NCI-H460 (cell line): ENCODE data around the gene SLC25A48. TPM values are rescaled to one million over a fixed set of nuclear protein-coding genes. Genes with fewer than 3 reads are reported as not detected.

ENCODE experiments used
- DNase-seq: peaks from one replicate; pipeline ENCODE4 v3.0.0-alpha.2; 2016; ENCODE audit warnings: low read depth; ENCODE audit errors: extremely low read depth
- polyA plus RNA-seq: library from polyadenylated mRNA; depleted of rRNA; stranded (reverse); fragments of >200 nt; gene quantifications from 2 replicates; pipeline ENCODE4 v1.2.3, GENCODE V29; 2014; cell fraction: nucleus; rRNA removed
- total RNA-seq: library from RNA; depleted of rRNA; stranded (reverse); fragments of >200 nt; shearing (Covaris generic); gene quantifications from 2 replicates; pipeline ENCODE4 v1.2.3, GENCODE V29; 2014; rRNA removed

SLC25A48 gene, protein sequence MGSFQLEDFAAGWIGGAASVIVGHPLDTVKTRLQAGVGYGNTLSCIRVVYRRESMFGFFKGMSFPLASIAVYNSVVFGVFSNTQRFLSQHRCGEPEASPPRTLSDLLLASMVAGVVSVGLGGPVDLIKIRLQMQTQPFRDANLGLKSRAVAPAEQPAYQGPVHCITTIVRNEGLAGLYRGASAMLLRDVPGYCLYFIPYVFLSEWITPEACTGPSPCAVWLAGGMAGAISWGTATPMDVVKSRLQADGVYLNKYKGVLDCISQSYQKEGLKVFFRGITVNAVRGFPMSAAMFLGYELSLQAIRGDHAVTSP
- total RNA-seq = not detected in 2 replicates
- polyA plus RNA-seq = not detected in 2 replicates

DNA sequence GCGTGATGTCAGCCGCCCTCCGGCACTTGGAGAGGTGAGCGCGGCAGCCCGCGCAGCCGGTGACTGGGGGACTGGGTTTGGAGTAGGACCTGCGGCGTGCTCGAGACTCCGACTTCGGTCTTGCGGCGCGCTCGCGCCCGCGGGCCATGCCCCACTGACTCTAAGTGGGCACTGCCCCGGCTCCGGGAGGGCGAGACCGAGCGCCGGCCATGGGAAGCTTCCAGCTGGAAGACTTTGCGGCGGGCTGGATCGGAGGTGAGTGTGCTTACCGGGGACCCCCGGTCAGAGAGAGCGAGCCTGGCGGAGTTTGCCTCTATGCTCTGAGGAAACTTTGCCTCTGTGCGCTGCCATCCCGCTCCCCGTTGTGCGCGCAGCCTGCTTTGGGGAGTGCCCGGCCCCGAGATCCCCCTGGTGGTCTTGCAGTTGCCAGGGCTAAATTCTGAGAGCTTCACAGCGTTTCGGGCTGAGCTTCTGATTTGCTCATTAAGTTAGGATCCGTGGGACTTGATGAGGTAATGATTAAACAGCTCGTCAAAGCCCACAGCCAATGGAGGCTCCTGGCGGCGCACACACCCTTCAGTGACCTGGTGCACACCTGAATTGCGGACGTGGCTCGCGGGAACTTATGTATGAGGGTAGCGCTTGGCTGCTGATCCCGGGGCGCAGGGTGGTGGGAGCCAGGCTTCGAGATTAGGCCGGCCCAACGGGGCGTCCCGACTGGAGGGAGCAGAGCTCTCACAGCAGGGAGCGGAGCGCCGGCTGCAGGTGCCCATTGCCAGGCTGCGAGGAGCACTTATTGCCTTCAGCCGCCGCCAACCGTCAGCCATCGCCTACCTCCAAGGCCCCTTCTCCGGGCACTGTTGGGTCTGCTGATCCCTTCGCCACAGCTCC lies at the start of gene SLC25A48:
Gene SLC25A48, plus strand, starts transcription at position 25 of the 891 bp plus-strand sequence. Its CDS starts 185 bp downstream, at position 210.
- no peak for DNase-seq

DNA sequence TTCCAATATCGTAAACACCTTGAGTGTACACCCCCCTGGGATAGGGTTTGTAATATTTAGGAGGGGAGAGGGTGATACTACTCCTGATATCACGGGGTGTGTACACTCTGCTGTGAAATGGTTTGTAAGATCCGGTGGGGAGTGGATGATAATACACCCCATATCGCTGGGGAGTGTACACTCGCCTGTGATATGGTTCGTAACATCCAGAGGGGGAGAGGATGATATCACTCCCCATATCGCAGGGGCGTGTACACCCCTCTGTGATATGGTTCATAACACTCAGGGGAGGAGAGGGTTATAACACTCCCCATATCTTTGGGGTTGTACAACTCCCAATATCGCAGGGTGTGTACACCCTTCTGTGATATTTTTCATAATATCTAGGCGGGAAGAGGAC lies 33.8 kb upstream of the SLC25A48 start:
- DNase-seq = no peak

DNA sequence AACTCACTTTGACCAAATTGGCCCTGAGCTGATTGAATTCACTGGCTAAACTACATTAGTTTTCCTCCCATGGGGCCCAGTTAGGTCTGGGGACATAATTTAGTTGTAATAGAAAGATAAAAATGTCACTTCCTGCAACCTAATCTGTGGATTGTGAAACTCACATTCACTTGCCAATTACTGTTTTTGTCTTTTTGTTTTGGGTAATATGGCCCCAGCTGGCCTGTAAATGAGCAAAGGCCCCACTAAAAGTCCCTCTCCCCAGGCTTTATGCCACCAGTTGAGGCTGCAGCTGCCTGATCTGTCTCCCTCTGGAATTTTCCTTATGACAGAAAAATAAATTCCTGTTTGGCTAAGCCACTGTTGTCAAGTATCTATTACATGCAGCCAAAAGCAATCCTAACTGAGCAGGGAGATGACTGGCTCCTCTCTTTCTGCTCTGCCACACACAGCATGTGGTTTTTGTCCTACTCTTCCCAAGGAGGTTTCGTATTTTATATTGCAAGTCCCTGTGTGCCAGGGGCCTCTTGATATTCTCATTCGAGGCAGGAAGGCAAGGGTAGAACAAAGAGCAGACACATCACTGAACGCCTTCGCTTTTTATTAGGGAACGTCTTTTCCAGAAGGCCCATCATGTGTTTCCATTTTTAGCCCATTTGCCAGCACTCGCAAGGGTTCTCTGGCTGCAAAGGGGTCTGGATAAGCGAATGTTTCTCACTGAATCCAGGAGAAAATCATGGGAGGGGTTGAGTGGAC lies 24.1 kb upstream of the SLC25A48 start:
- no peak for DNase-seq

DNA sequence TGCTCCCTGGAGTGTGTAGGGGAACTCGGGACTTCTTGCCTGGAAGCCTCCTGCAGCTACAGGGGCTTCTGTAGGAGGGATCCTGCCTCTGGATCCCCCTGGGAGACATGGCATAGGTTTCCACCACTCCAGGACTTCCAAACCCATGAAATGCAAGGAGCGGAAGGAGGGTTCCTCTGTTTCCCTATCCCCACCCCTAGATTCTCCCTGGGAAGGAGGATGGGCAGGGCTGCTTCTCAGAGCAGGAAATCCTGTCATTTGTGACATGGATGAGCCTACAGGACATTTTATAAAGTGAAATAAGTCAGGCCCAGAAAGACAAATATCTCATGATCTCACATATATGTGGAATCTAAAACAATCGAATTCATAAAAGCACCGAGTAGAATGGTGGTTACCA lies 23.5 kb upstream of the SLC25A48 start:
- no peak for DNase-seq

DNA sequence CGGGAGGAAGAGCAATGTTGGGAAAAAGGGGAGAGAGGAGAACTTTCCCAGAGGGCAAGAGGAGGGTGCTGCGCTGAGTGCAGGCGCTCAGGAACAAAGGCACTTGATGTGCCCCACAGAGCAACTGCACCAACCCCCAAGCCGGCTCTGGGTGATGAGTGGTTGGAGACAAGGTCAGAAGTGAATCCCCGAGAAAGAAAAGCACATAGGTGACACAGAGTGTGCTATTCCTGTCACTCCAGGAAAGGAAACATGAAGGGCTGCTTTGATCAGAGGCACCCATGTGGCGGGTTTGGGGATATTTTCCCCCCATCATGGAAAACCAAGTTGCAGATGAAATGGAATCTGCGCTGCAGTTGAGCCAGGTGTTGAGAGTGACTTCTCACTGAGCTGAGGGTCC lies 20.7 kb upstream of the SLC25A48 start:
- no peak for DNase-seq

DNA sequence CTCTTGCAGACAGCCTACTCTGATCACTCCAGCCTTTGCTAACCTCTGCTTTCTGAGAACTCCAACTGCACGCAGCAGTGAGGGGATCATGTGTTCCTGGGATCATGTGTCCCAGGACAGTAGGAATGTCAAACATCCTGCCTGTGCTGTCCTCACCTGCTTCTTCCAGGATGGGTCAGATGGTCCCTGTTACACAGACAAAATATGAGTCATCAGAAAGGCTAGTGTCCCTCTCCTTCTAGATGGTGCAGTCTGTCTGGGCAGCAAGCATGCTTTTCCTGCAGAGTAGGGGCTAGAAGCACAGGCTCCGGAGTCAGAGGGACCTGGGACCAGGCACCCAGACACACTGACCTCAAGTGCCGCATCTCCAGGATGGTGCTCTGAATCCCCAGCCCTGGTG lies 20.1 kb upstream of the SLC25A48 start:
- no peak for DNase-seq

DNA sequence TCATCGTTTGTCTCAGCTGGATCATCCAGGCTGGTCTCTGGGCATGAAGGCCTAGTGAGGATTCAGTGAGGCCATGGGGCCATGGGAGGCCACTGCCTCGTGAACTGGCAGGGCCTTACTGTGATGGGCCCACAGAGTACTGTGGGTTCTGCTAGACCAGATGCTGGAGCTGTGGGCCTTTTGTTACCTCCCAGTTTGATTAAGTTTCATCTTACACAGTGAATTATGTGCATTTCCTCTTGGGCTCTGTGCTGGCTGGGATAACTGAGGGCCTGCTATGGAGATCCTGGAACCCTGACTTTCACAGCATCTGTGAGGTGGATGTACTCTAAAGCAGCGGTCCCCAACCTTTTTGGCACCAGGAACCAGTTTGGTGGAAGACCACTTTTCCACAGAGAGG lies 19.7 kb upstream of the SLC25A48 start:
- no peak for DNase-seq

DNA sequence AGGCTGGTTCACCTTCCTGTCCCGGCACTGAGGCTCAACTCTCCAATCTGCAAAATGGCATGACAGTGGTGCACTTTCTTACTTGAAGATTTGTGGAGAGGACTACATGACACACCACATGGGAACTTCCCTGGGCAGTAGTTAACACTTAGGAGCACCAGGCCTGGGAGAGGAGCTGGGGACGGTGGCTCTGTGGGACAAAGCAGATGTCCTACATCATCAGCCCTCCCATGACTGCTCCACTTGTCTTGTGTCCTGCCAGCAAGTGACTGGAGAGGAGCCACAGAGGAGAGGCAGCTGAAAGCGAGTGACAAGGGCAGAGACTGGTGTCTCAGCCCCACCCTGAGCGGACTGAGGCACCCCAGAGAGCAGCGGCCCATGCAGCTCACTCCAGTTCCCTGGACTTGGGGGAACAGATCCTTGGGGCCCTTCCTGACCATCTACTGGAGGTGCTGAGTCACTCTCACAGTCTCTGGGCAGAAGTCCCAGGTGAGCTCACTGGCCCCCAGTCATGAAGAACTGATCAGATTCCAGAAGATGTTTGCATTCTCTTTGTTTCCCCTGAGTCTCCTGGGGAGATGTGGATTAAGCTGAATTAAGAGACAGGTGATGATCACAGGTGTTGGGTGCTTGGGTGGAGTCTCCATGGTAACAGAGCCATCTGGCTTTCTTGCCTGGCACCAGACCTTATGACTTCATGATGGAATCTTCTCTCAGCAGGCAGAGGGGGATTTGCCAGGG lies 13.2 kb upstream of the SLC25A48 start:
- DNase-seq = no peak

DNA sequence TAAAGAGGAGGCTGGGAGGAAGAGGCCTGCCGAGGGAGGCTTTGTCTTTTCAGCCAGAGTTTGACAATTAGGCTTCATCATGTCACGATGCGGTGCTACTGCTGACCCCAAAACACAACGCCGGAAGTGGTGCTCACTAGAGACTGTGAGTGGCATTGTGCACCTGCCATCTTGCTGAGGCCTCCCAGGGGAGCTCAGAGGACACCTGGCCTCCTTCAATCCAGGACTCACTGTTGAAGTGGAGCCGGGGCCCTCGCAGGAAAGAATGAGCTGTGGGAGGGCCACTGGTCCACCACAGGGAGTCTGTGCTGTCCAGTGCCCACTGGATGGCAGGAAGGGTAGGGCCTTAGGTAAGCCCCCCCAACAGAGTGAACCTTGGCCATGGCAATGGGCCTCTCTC lies 12.7 kb upstream of the SLC25A48 start:
- DNase-seq = no peak

DNA sequence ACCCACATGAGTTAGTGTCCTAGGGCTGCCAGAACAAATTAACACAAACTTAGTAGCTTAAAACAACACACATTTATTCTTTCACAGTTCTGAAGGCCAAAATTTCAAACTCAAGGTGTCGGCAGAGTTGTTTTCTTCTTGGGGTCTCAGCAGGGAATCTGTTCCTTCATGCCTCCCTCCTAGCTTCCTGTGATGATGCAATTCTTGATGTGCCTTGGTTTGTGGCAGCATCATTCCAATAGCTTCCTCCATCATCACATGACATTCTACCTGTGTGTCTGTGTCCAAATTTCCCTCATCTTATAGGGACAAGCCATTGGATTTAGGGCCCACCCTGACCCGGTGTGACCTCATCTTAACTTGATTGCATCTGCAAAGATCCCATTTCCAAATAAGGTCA lies 12.2 kb upstream of the SLC25A48 start:
- no peak for DNase-seq

DNA sequence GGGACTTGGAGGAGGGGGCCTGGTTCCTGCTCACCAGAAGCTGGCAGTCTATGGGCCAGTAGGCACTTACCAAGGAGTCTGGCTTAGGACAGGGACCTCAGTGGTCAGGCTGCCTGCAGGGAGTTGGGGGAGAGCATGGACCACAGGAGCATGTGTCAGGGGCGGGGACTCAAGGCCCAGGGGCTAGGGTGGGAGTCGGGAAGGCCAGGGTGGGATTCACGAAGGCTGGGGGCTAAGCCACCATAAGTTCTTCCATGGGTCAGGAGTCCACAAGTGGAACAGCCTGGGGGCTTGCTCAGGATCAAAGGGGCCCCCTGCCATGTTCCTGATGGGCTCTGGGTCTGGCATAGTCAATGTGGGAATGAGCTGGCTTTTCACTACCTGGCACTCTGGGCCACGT lies 11.5 kb upstream of the SLC25A48 start:
- no peak for DNase-seq

DNA sequence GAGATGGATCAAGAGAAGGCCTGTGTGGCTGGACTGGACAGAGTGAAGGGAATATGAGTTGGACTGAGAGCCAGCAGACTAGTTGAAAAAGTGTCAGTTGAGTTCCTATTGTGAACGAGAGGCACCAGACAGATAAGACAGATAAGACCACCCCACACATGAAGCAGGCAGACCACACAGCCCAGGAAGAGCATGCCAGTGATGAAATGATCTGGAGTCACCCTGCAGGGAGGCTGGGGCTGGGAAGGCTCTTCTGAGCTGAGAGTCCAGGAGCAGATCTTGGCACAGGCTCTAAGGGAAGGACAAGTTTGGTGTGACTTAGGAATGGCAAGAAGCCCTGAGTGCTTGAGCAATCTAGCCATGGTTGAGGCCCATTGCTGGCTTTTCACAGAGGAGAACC lies 10.6 kb upstream of the SLC25A48 start:
- DNase-seq = no peak

DNA sequence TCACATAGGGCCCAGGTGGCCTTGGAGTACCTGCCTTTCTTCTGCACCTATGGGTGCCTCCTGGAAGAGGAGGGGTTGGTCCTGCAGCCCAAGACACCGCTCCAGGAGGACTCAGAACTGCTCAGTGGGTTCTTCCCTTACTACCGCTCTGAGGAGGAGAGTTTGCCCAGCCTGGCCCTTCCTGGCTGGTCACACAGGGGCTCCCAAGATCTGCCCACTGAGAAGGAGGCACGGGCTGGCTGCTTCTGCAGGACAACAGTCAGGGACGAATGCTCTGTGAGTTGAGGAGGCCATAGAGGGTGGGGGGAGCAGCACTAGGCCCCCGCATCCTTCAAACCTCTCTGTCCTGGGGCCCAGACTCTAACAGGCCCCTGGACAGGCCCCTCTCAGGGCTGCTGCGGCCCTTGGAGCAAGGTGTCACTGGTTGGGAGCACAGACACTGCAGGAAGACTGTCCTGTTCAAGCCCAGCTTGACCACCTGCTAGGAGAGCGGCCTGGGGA lies 9.9 kb upstream of the SLC25A48 start:
- no peak for DNase-seq

DNA sequence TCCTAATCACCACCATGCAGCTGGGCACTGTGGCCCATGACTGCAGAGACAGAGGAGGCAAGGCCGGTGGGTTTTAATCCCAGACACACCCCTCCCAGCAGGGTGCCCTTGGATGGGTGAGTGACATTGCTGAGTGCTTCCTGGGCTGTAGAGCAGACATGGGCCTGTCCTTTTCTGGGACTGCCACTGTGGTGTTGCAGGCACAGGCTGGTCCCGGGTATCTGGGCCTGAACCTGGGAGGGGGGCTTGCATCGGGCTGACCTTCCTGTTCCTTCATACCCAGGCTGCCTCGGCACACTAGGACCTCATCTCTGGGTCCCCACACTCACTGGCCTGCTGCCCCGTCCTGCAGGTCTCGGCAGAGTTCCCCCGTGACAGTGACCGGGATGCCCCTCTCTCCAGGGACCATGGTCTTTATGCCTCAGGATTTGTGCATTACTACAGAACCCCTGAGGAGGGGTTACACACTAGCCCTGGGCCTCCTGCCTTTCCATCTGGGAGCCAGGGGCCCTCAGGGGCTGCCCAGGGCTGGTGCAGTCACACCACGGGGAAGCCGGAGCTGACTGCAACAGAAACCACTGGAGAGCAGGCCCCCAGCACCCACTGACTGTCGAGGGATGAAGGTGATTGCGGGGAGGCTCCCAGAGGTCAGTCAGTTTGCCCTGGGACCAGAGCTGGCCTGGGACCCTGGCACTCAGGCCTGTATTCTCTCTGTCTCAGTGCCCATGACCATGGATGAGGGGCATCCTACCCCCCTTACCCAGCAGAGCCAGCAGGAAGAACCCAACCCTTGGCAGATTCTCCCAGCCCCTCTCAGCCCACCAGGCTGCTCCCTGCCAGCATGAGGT lies 8.9 kb upstream of the SLC25A48 start:
- no peak for DNase-seq

DNA sequence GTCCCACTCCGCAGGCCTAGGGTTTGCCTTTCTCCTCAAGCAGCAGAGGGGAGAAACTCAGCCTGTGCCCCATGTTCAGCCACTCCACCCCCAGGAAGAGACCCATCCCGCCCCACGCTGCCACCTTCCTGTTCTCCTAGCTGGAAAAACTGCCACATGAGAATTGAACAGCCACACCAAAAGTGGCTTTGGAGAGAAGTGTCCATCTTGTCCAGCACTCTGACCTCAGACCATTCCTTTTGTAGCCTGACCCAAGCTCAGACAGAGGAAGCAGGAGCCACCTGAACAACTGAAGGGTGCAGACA lies 8.3 kb upstream of the SLC25A48 start:
- DNase-seq = no peak

DNA sequence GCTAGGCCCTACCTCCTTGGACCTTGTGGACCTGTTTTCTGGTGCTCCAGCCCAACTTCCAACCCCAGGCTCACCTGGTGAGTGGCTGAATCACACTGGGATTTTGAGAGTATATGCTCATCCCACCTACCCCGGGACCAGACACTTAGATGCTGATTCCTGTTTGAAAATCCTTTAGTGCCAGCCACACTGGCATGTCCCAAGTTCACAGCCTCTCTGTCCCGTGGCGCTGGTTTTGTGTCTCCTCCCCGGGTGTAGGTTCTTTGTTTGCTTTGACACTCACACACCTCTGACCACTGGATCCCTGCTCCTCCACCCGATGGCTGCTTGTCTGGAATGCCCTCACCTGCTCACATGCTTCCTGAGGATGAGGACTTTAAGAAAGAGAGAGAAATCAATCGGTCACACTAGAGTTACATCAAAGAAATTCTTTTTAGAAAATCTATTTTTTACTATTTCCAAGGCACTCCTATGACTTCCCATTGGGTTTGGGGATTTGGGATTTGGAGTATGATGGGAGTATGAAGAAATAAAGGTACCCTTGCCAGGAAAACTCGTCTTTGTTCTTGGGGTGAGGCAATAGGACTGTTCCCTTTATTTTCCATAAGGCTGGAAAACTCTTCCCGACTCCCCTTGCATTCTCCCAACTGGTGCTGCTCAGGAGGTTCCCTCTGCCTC lies 7.3 kb upstream of the SLC25A48 start:
- no peak for DNase-seq

DNA sequence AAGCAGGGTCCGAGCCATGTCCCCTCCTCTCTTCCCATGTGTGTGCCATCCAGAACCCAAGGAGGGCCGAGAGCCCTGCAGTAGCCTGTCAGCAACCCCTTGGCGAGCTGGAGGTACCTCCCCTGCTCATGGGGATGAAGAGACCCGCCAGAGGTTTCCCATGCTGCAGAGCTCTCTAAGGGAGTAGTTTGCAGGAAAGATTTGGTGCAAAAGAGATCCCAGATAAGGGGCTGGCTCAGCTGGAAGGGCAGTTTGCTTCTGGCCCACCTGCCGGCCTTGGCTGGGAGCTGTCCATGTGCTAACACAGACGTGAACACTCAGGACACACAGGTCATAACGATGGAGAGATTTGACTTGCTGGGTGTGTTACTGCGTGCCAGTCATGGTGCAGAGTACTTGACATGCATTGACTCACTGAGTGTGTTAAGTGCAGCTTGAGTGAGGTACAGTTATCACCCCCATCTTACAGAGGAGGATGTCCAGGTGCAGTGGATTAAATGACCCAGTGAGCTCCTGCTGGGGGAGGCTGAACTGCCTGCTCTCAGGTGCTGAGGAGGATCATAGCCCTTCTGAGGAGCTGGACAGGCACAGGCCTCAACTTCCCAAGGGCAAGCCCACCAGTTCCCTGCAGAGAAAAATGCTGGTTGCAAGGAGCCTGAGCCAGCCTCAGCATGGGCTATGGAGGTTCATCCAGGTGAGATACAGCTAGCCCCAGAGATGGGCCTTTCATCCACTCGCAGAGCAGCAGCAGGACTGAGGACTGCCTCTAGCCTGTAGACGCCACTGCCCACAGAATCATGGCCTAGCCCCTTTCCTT lies 6.3 kb upstream of the SLC25A48 start:
- DNase-seq = no peak

DNA sequence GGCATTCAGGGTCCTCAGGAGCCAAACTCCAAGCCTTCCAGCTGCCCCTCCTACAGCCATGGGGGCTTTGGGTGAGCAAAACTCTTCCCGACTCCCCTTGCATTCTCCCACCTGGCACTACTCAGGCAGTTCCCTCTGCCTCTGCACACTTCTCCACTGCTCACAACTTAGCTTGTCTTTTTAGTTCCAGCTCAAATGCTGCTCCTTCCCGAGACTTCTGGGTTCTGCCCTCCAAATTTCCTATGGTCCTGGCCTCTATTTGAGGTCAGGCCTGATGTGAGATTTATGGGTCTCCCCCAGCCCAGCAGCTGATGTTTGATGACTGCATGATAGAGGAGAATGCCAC lies 5.7 kb upstream of the SLC25A48 start:
- DNase-seq = no peak
